H9 (cell line): ENCODE data around the gene OTOGL. TPM values are rescaled to one million over a fixed set of nuclear protein-coding genes. Genes with fewer than 3 reads are reported as not detected.

Experiments
- DNase-seq: peaks from one replicate; pipeline ENCODE4 v3.0.0-alpha.2; 2017
- H2AFZ ChIP-seq: one replicate; pipeline ENCODE4 v1.6.1; 2013; ENCODE audit warnings: mild to moderate bottlenecking, low read length, control low read depth, moderate library complexity
- H2AK5ac ChIP-seq: 2 replicates; pipeline ENCODE4 v1.6.1; 2013; ENCODE audit warnings: low read length, control low read depth, mixed read lengths; ENCODE audit not compliant: insufficient read length
- H2BK120ac ChIP-seq: one replicate; pipeline ENCODE4 v1.6.1; 2013; ENCODE audit warnings: low read depth, mild to moderate bottlenecking, low read length, control low read depth, inconsistent platforms; ENCODE audit not compliant: poor library complexity, severe bottlenecking
- H2BK12ac ChIP-seq: 2 replicates; pipeline ENCODE4 v1.6.1; 2013; ENCODE audit warnings: low read length, control low read depth, mixed read lengths, low read depth; ENCODE audit not compliant: insufficient read length
- H2BK15ac ChIP-seq: 2 replicates; pipeline ENCODE4 v1.6.1; 2013; ENCODE audit warnings: low read depth, low read length, control low read depth
- H2BK20ac ChIP-seq: one replicate; pipeline ENCODE4 v1.6.1; 2013; ENCODE audit warnings: low read depth, mild to moderate bottlenecking, low read length, control low read depth, inconsistent platforms; ENCODE audit not compliant: poor library complexity, severe bottlenecking
- H2BK5ac ChIP-seq: 2 replicates; pipeline ENCODE4 v1.6.1; 2013; ENCODE audit warnings: low read length, control low read depth, mixed read lengths; ENCODE audit not compliant: insufficient read length
- H3K14ac ChIP-seq: 2 replicates; pipeline ENCODE4 v1.6.1; 2013; ENCODE audit warnings: low read length, control low read depth; ENCODE audit not compliant: insufficient read depth
- H3K18ac ChIP-seq: 2 replicates; pipeline ENCODE4 v1.6.1; 2013; ENCODE audit warnings: low read depth, mild to moderate bottlenecking, mixed read lengths, low read length, control low read depth; ENCODE audit not compliant: insufficient read length
- H3K23ac ChIP-seq: 2 replicates; pipeline ENCODE4 v1.6.1; 2013; ENCODE audit warnings: low read length, control low read depth, mixed read lengths, low read depth; ENCODE audit not compliant: insufficient read length
- H3K23me2 ChIP-seq: 2 replicates; pipeline ENCODE4 v1.6.1; 2013; ENCODE audit warnings: low read depth, mild to moderate bottlenecking, mixed read lengths, low read length, control low read depth; ENCODE audit not compliant: insufficient read length, poor library complexity, severe bottlenecking
- H3K27ac ChIP-seq: 2 replicates; pipeline ENCODE4 v1.5.1; 2013; ENCODE audit warnings: low read length, control low read depth, mixed read lengths, low read depth; ENCODE audit not compliant: insufficient read length
- H3K27me3 ChIP-seq: 2 replicates; pipeline ENCODE4 v1.6.1; 2013; ENCODE audit warnings: low read length, control low read depth, inconsistent platforms; ENCODE audit not compliant: insufficient read depth
- H3K4ac ChIP-seq: 2 replicates; pipeline ENCODE4 v1.6.1; 2013; ENCODE audit warnings: low read depth, mild to moderate bottlenecking, control low read depth, inconsistent platforms, low read length, moderate library complexity
- H3K4me1 ChIP-seq: 2 replicates; pipeline ENCODE4 v1.6.1; 2013; ENCODE audit warnings: low read length, control low read depth, inconsistent platforms; ENCODE audit not compliant: insufficient read depth
- H3K4me2 ChIP-seq: 2 replicates; pipeline ENCODE4 v1.6.1; 2013; ENCODE audit warnings: low read length, control low read depth, mixed read lengths; ENCODE audit not compliant: insufficient read length, insufficient read depth
- H3K56ac ChIP-seq: 2 replicates; pipeline ENCODE4 v1.6.1; 2013; ENCODE audit warnings: low read depth, mild to moderate bottlenecking, mixed read lengths, low read length, control low read depth; ENCODE audit not compliant: insufficient read length
- H3K79me1 ChIP-seq: 2 replicates; pipeline ENCODE4 v1.6.1; 2013; ENCODE audit warnings: low read depth, mild to moderate bottlenecking, moderate library complexity, low read length, control low read depth, inconsistent platforms; ENCODE audit not compliant: insufficient read depth, poor library complexity, severe bottlenecking
- H3K79me2 ChIP-seq: 2 replicates; pipeline ENCODE4 v1.6.1; 2013; ENCODE audit warnings: low read length, control low read depth, inconsistent platforms; ENCODE audit not compliant: insufficient read depth
- H3K9ac ChIP-seq: 2 replicates; pipeline ENCODE4 v1.6.1; 2013; ENCODE audit warnings: low read length, control low read depth, mixed read lengths; ENCODE audit not compliant: insufficient read length; ENCODE audit errors: extremely low read depth
- H3K9me3 ChIP-seq: one replicate; pipeline ENCODE4 v1.6.1; 2013; ENCODE audit warnings: low read depth, low read length, inconsistent platforms; ENCODE audit not compliant: control insufficient read depth
- H3T11ph ChIP-seq: one replicate; pipeline ENCODE4 v1.6.1; 2013; ENCODE audit warnings: mild to moderate bottlenecking, low read length, control low read depth, inconsistent platforms
- H4K20me1 ChIP-seq: one replicate; pipeline ENCODE4 v1.6.1; 2013; ENCODE audit not compliant: control insufficient read depth, insufficient read length, insufficient read depth
- H4K5ac ChIP-seq: 2 replicates; pipeline ENCODE4 v1.6.1; 2013; ENCODE audit warnings: low read depth, mild to moderate bottlenecking, mixed read lengths, low read length, control low read depth; ENCODE audit not compliant: insufficient read length
- H4K8ac ChIP-seq: replicated peaks from 2 replicates; pipeline ENCODE4 v1.6.1; 2013; ENCODE audit warnings: low read length, control low read depth, mixed read lengths, low read depth; ENCODE audit not compliant: insufficient read length
- H4K91ac ChIP-seq: 2 replicates; pipeline ENCODE4 v1.6.1; 2013; ENCODE audit warnings: low read depth, mild to moderate bottlenecking, moderate library complexity, mixed read lengths, low read length, control low read depth; ENCODE audit not compliant: insufficient read length
- H3K27ac Mint-ChIP-seq, 3 experiments: 2 replicates in 2 of 3; 3 replicates in 1 of 3; pipeline ENCODE4 v1.8.0; 2020 to 2021; ENCODE audit warnings: mixed read lengths in 3 of 3, mild to moderate bottlenecking in 1 of 3, moderate library complexity in 1 of 3
- H3K27me3 Mint-ChIP-seq: 2 replicates; pipeline ENCODE4 v1.8.0; 2021; ENCODE audit warnings: low read depth, mild to moderate bottlenecking, moderate library complexity, mixed read lengths
- H3K36me3 Mint-ChIP-seq, 3 experiments: 2 replicates in 2 of 3; 3 replicates in 1 of 3; pipeline ENCODE4 v1.8.0; 2020 to 2021; ENCODE audit warnings: low read depth in 3 of 3, mixed read lengths in 3 of 3; ENCODE audit not compliant: insufficient read depth in 1 of 3
- H3K4me1 Mint-ChIP-seq, 2 experiments: 2 replicates each; pipeline ENCODE4 v1.8.0; 2020; ENCODE audit warnings: mixed read lengths in 2 of 2
- H3K4me3 Mint-ChIP-seq, 2 experiments: 2 replicates in 1 of 2; 3 replicates in 1 of 2; pipeline ENCODE4 v1.8.0; 2020 to 2021; ENCODE audit warnings: mild to moderate bottlenecking in 2 of 2, mixed read lengths in 2 of 2, moderate library complexity in 1 of 2
- H3K9me3 Mint-ChIP-seq, 2 experiments: 2 replicates in 1 of 2; 3 replicates in 1 of 2; pipeline ENCODE4 v1.8.0; 2020; ENCODE audit warnings: mild to moderate bottlenecking in 2 of 2, mixed read lengths in 2 of 2, moderate library complexity in 1 of 2
- WGBS: extraction: QIAGEN DNeasy Blood & Tissue Kit; methylation state at CpG from one replicate; pipeline ENCODE4 v1.1.7; 2013; ENCODE audit warnings: missing lambda C conversion rate, low lambda C conversion rate, mixed read lengths; ENCODE audit not compliant: insufficient read length; ENCODE audit errors: extremely low coverage; 5-methylcytosine and 5-hydroxymethylcytosine counted together
- total RNA-seq: library from RNA; stranded (reverse); gene quantifications from 2 replicates; pipeline ENCODE4 v1.2.1, GENCODE V29; 2021
- TF ChIP-seq, protein P1 (sequence below): fragments of 200-600 bp; sonication (generic); conservative IDR thresholded peaks from 3 replicates; pipeline ENCODE4 v1.8.0; 2021; ENCODE audit warnings: antibody characterized with exemption, mild to moderate bottlenecking

OTOGL gene
- total RNA-seq, 1 experiment from 2014 or later, result 0.11 TPM

DNA sequence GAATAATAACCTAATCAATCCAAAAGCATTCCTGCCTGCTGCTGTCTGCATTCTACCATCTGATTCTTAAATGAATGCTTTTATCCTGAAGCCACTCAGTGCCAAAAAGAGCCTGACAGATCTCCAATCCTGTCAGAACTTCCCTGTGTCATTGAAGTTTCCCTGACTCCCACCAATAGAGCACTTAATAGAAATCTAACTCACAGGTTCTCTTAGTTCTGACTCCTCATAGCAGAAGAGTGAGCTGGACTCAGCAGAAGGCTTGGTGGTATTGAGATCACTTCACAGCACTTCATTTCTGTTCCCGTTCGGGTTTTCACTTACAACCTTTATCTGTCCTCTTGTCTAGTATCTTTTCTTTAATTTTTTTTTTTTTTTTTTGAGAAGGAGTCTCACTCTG, 102.6 kb downstream of the OTOGL start:
- H3K27ac ChIP-seq, result no peak overlapping the region
- H4K91ac ChIP-seq, result no peak overlapping the region
- H2BK5ac ChIP-seq, result no peak overlapping the region
- H4K8ac ChIP-seq, result no peak overlapping the region
- H3K79me1 ChIP-seq, result no peaks in the 10 kb centered on the region
- H3K27me3 ChIP-seq, result no peaks in the 10 kb centered on the region
- no peak overlapping the region for H3K9ac ChIP-seq
- no peak overlapping the region for H2BK15ac ChIP-seq
- no peak overlapping the region for H3K23ac ChIP-seq
- no peak overlapping the region for H3K4me3 Mint-ChIP-seq
- no peak overlapping the region for H2BK12ac ChIP-seq
- no peaks in the 10 kb centered on the region for H3K36me3 Mint-ChIP-seq
- no peak overlapping the region for H2BK20ac ChIP-seq
- no peaks in the 10 kb centered on the region for H3K23me2 ChIP-seq
- no peaks in the 10 kb centered on the region for H3K27me3 Mint-ChIP-seq
- no peaks in the 10 kb centered on the region for H4K20me1 ChIP-seq
- H3K9me3 ChIP-seq, result no peaks in the 10 kb centered on the region
- no peak overlapping the region for H3K14ac ChIP-seq
- H3K4ac ChIP-seq, result no peak overlapping the region
- H3K9me3 Mint-ChIP-seq, result no peaks in the 10 kb centered on the region
- no peak overlapping the region for H3T11ph ChIP-seq
- H2BK120ac ChIP-seq, result no peak overlapping the region
- WGBS, result no CpG with 5 or more reads among the region's 2 CpGs
- no peaks in the 10 kb centered on the region for H3K79me2 ChIP-seq
- H3K18ac ChIP-seq, result no peak overlapping the region
- no peak overlapping the region for H3K27ac Mint-ChIP-seq
- H3K4me1 Mint-ChIP-seq, result peaks cover 5 to 6% of the 10 kb centered on the region in 2 experiments
- H3K4me2 ChIP-seq, result no peak overlapping the region
- H2AK5ac ChIP-seq, result no peak overlapping the region
- DNase-seq, result no peak
- no peak overlapping the region for H4K5ac ChIP-seq
- H3K56ac ChIP-seq, result no peak overlapping the region
- H3K4me1 ChIP-seq, result no peaks in the 10 kb centered on the region
- H2AFZ ChIP-seq, result no peak overlapping the region
- TF ChIP-seq, protein P1, sequence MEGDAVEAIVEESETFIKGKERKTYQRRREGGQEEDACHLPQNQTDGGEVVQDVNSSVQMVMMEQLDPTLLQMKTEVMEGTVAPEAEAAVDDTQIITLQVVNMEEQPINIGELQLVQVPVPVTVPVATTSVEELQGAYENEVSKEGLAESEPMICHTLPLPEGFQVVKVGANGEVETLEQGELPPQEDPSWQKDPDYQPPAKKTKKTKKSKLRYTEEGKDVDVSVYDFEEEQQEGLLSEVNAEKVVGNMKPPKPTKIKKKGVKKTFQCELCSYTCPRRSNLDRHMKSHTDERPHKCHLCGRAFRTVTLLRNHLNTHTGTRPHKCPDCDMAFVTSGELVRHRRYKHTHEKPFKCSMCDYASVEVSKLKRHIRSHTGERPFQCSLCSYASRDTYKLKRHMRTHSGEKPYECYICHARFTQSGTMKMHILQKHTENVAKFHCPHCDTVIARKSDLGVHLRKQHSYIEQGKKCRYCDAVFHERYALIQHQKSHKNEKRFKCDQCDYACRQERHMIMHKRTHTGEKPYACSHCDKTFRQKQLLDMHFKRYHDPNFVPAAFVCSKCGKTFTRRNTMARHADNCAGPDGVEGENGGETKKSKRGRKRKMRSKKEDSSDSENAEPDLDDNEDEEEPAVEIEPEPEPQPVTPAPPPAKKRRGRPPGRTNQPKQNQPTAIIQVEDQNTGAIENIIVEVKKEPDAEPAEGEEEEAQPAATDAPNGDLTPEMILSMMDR, result no peak
